ENCODE results near the gene MAGEF1. TPM values are rescaled to one million over a fixed set of nuclear protein-coding genes. Genes with fewer than 3 reads are reported as not detected.

MAGEF1 gene
- total RNA-seq, 2 donors from 2014 or later = 4.5 to 6.4 TPM

GRCh38 chr3:184749168-184749744, 37.4 kb upstream of the MAGEF1 start:
- H3K36me3 Mint-ChIP-seq (ENCODE audit: low read depth) = peaks cover 5% of the 10 kb centered on the region
- H3K27me3 Mint-ChIP-seq = peaks cover 36% of the 10 kb centered on the region
- peaks cover 10% of the 10 kb centered on the region for H3K4me1 Mint-ChIP-seq
- no peak for ATAC-seq
- no peak overlapping the region for H3K27ac Mint-ChIP-seq
- H3K4me3 Mint-ChIP-seq = no peak overlapping the region
- no peaks in the 10 kb centered on the region for H3K9me3 ChIP-seq (ENCODE audit: control insufficient read depth, low read length, poor library complexity, severe bottlenecking)
- DNase-seq = no peak

DNA sequence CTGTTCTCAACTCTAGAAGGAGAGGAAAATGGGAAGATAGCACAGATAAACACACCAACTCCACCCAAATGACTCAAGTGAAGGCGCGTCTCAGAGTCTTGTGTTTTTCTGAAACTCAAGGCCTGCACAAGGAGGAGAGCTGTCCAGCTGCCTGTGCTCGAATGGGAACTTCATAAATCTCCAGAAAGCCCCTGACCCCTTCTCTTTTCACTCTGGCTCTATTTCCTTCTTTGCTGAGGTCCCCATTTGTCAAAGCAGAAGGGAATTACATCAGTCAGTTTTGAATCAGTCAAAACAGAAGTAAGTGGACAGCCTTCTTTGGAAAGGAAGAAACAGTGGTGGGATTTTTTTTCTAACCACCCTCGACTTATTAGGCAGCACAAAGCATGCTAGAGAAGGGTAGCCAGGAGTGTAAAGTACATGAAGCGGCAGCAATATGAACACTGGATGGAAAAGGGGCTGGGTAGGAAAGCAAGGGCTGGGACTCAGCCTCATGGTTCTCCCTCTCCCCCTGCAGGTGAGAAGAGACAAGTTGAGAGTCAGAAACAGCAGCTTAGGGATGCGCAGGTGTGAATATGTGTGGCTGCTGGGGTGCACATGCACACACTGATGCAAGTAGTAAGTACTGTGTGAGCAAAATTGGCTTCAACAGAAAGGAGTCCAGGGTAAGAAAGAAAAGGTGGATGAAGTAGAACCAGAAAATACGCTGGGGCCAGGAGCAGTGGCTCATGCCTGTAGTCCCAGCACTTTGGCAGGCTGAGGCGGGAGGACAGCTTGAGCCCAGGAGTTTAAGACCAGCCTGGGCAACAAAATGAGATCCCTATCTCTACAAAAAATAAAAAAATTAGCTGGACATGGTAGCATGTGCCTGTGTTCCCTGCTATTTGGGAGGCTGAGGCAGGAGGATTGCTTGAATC, 36.6 kb upstream of the MAGEF1 start:
- Mint-ChIP-seq H3K27me3 (peaks cover 36% of the 10 kb centered on the region), H3K27ac (no peak overlapping the region)

DNA sequence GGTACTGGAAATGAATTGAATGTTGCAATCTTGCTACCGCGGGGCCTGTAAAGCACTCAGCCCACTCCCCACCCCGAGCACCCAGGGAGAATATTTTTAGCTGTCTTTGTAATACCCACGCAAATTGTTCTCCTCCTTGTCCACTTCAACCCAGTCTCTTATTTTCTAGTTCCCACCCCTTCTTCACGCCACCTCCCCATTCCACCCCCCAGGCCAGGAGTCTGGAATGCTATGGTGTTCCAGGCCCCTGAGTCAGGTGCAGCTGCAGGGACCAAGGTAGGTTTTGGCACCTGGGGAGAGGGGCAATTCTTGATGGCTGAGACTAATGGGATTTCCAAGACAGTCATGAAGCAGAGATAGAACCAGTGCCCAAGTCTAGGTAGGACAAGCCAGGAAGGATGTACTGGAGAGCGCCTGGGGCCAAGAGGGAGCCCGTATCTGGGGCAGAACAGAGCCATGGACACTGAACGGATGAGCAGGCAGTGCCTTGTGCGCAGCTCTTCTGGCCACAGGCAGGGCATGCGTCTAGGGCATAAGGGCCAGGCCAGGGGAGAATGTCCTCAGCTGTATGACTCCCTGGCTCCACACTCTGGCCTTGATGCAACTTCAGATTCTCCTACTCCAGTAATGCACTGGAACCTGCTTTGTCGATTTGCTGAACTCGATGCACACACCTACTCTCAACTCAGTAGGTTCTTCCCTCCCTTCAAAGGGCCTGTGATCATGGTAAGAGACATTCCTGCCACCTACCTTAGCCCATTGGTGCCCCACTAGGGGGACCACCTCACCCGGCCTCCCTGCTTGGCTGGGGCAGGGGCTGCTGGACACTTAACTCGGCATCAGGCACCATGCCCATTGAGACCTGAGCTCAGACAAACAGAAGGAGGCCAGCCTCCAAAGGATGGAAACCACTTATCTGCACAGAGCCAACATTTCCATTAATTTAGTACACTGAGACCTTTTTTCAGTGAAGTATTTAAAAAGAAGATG, 34.6 kb upstream of the MAGEF1 start:
- no peak for ATAC-seq
- Mint-ChIP-seq H3K27me3 (peaks cover 36% of the 10 kb centered on the region), H3K36me3 (ENCODE audit: low read depth) (peaks cover 5% of the 10 kb centered on the region), H3K4me3 (no peak overlapping the region), H3K27ac (no peak overlapping the region), H3K4me1 (peaks cover 7% of the 10 kb centered on the region)
- no peak for DNase-seq
- H3K9me3 ChIP-seq (ENCODE audit: control insufficient read depth, low read length, poor library complexity, severe bottlenecking) = no peaks in the 10 kb centered on the region

More for the DNA sequence above, 36.6 kb upstream of the MAGEF1 start:
- DNase-seq (no peak), ATAC-seq (no peak)
- Mint-ChIP-seq H3K4me3 (no peak overlapping the region), H3K36me3 (ENCODE audit: low read depth) (peaks cover 5% of the 10 kb centered on the region), H3K4me1 (peaks cover 10% of the 10 kb centered on the region)
- H3K9me3 ChIP-seq (ENCODE audit: control insufficient read depth, low read length, poor library complexity, severe bottlenecking) = no peaks in the 10 kb centered on the region

DNA sequence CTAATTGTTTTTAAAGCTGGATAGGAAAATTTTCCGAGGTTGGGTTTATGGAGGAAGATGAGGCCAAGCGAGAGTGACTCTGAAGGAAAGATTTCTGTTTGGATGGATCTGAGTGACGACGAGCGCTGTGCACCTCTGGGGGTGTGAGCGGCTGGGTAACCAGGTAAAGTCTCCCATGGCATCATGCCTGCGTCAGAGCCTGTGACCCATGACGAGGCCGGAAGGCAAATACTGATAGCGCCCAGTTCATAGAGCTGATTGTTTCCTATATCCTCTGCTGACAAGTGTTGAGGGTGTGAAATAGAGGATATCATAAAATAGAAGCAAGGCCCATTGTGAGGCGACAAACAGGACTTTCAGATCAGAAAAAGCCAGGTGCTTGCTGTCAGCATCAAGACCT, 33.7 kb upstream of the MAGEF1 start:
- peaks cover 5% of the 10 kb centered on the region for H3K36me3 Mint-ChIP-seq (ENCODE audit: low read depth)
- ATAC-seq (no peak), DNase-seq (no peak)
- H3K27me3 Mint-ChIP-seq = peaks cover 36% of the 10 kb centered on the region
- H3K27ac Mint-ChIP-seq = no peak overlapping the region
- no peaks in the 10 kb centered on the region for H3K9me3 ChIP-seq (ENCODE audit: control insufficient read depth, low read length, poor library complexity, severe bottlenecking)
- H3K4me3 Mint-ChIP-seq = no peak overlapping the region
- peaks cover 7% of the 10 kb centered on the region for H3K4me1 Mint-ChIP-seq

- no peaks in the 10 kb centered on the region for H3K9me3 ChIP-seq (ENCODE audit: control insufficient read depth, low read length, poor library complexity, severe bottlenecking)
- peaks cover 5% of the 10 kb centered on the region for H3K36me3 Mint-ChIP-seq (ENCODE audit: low read depth)
- peaks cover 4% of the 10 kb centered on the region for H3K4me1 Mint-ChIP-seq
- no peak for DNase-seq
- no peak overlapping the region for H3K27ac Mint-ChIP-seq
- no peak overlapping the region for H3K4me3 Mint-ChIP-seq
- peaks cover 30% of the 10 kb centered on the region for H3K27me3 Mint-ChIP-seq
- ATAC-seq = no peak
Observed at GRCh38 chr3:184743248-184743647, 31.4 kb upstream of the MAGEF1 start.

- Mint-ChIP-seq H3K27me3 (peaks cover 29% of the 10 kb centered on the region), H3K36me3 (ENCODE audit: low read depth) (peaks cover 5% of the 10 kb centered on the region), H3K27ac (no peak overlapping the region), H3K4me1 (peaks cover 4% of the 10 kb centered on the region), H3K4me3 (no peak overlapping the region)
- no peak for DNase-seq
- no peaks in the 10 kb centered on the region for H3K9me3 ChIP-seq (ENCODE audit: control insufficient read depth, low read length, poor library complexity, severe bottlenecking)
- no peak for ATAC-seq
Observed at GRCh38 chr3:184742676-184743135, 30.8 kb upstream of the MAGEF1 start.

DNA sequence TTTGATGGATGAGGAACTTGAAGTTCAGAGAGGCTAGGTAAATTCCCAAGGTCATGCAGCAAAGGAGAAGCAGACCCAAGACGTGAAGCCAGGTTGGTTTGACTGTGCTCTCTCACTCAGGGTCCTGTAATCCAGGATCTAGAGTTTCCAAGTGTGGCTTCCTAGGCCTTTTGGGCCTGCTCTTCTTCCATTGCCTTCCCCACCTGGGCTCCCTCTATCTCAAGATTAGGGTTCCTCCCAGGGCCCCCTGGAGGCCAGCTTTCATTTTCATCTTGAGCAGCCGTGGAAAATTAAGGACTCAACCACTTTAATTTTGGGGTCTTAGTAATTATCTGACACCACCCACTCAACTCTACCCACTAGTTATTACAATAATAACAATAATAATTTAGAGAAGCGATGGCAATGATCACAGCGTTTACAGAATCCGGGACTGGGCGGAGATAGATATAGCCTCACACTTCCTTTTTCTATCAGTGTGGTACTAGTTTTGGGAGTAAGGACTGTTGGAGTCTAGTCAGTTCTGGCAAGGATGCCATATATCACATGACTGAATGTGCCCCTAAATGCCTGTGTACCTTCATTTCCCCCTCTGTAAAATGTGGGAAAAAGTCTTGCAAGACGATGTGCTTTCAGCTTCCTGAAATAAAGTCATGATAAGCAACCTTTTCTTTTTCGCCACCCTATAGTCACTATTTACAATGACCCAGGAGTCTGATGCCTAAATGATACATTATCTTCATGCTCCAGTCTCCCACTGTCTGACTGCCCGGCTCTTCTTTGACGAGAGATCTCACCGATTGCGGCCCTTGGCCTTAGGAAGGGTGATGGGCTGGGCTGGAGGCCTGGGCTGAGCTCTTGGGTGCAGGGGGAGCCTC, 30.2 kb upstream of the MAGEF1 start:
- Mint-ChIP-seq H3K4me3 (no peak overlapping the region), H3K27me3 (peaks cover 36% of the 10 kb centered on the region), H3K4me1 (peaks cover 4% of the 10 kb centered on the region), H3K27ac (no peak overlapping the region), H3K36me3 (ENCODE audit: low read depth) (peaks cover 5% of the 10 kb centered on the region)
- DNase-seq (no peak), ATAC-seq (no peak)
- no peaks in the 10 kb centered on the region for H3K9me3 ChIP-seq (ENCODE audit: control insufficient read depth, low read length, poor library complexity, severe bottlenecking)

- DNase-seq (no peak), ATAC-seq (no peak)
- H3K27me3 Mint-ChIP-seq = peaks cover 39% of the 10 kb centered on the region
- peaks cover 5% of the 10 kb centered on the region for H3K36me3 Mint-ChIP-seq (ENCODE audit: low read depth)
- peaks cover 4% of the 10 kb centered on the region for H3K4me1 Mint-ChIP-seq
- H3K4me3 Mint-ChIP-seq = no peak overlapping the region
- H3K9me3 ChIP-seq (ENCODE audit: control insufficient read depth, low read length, poor library complexity, severe bottlenecking) = no peaks in the 10 kb centered on the region
- no peak overlapping the region for H3K27ac Mint-ChIP-seq
Observed at GRCh38 chr3:184741259-184741556, 29.3 kb upstream of the MAGEF1 start.

DNA sequence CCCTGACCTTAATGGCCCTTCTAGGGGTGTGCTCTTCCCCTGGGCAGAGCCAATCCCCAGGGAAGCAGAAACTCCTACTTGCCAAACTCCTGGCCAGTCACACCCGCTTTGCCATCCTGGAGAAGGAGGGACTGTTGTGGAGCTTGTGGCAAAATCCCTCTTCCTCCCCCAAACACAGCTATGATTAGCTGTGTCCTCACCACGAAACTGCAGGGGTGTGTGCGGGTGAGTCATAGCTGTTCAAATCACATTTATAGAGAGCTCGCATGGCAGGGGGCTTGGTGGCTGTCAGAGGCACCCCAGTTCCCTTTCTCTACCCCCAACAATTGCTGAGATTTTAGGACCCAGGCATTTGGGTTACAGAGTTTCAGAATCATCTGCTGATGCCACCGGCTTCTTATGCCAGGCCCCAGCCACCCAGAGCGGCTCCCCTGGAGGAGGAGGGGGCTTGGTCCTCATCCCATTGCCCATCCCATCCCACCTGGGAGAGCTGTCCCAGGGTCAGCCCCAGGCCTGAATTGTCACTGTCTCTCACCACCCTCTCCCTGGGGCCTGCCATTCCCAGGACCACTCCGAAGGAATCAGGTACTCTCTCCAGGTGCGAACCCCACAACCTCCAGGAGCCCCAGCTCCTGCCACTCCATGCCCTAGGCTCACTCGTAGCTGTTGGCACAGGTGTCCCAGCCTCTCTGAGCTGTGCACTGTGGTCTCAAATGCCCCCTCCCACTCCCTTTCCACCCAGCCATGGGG, 28.8 kb upstream of the MAGEF1 start:
- Mint-ChIP-seq H3K4me3 (no peak overlapping the region), H3K27ac (no peak overlapping the region), H3K27me3 (peaks cover 41% of the 10 kb centered on the region), H3K36me3 (ENCODE audit: low read depth) (peaks cover 6% of the 10 kb centered on the region), H3K4me1 (peaks cover 4% of the 10 kb centered on the region)
- no peaks in the 10 kb centered on the region for H3K9me3 ChIP-seq (ENCODE audit: control insufficient read depth, low read length, poor library complexity, severe bottlenecking)
- no peak for ATAC-seq
- no peak for DNase-seq

DNA sequence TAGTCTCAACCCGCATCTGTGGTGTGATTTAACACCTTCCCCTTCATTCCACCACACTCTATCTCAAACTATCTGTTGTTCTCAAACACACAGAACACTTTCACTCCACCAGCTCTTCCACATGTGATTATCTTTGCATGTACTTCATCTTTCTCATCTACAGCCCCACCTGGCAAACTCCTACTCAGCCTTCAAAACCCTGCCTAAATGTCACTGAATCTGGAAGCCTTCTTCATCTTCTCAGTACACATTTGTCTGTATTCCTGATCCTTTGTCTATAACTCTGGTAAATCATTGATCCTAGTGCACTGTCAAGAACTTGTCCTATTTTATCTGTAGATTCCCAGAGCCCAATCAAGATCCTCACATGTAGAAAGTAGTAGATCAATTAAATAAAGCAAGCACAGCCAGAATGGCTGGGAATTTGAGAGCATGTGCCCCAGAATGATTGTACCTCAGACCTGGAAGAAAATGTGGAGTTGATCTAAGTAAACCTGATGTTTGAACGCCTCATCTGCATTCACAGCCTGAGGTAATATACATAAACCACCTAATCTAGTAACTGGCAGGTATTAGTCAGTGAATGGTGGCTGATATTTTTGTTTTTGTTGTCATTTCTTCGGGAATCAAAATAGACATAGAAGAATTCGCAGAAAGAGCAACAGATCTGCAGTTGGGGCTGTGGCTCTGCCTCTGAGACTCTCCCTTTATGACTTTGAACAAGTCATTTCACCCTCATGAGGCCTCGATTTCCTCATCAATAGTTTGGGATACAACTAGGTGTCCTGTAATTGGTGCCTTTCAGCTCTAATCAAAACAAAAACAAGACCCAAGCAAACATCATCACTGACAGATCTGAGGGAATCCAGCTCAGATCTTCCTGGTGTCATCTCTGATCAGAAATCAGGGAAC, 28.0 kb upstream of the MAGEF1 start:
- peaks cover 9% of the 10 kb centered on the region for H3K36me3 Mint-ChIP-seq (ENCODE audit: low read depth)
- no peak overlapping the region for H3K4me3 Mint-ChIP-seq
- peaks cover 2% of the 10 kb centered on the region for H3K4me1 Mint-ChIP-seq
- ATAC-seq = no peak
- peaks cover 42% of the 10 kb centered on the region for H3K27me3 Mint-ChIP-seq
- no peak overlapping the region for H3K27ac Mint-ChIP-seq
- DNase-seq = no peak
- H3K9me3 ChIP-seq (ENCODE audit: control insufficient read depth, low read length, poor library complexity, severe bottlenecking) = no peaks in the 10 kb centered on the region

DNA sequence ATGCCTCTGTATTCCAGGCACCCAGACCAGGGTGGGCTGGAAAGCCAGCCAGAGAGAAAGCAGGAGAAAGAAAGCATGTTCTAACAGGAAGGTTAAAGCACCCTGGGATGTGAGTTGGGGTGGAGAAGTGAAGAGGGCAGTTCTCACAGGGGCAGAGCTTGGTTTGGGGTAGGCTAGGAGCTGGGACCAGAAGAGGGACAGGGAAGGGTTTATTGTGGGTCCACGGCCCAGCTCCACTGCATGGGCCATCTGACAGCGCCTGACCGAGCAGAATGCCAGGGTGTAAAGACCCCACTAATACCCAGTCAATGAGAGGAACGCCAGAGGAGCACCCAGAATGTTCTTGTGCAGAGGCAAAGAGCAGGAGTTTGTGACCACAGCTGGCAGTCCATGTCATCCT, 27.1 kb upstream of the MAGEF1 start:
- peaks cover 2% of the 10 kb centered on the region for H3K4me1 Mint-ChIP-seq
- no peak for ATAC-seq

More for the DNA sequence above, 27.1 kb upstream of the MAGEF1 start:
- no peaks in the 10 kb centered on the region for H3K9me3 ChIP-seq (ENCODE audit: control insufficient read depth, low read length, poor library complexity, severe bottlenecking)
- Mint-ChIP-seq H3K36me3 (ENCODE audit: low read depth) (peaks cover 8% of the 10 kb centered on the region), H3K4me3 (no peak overlapping the region), H3K27me3 (peaks cover 42% of the 10 kb centered on the region), H3K27ac (no peak overlapping the region)
- DNase-seq = no peak
